NK-92 treated with Interleukin-12 subunit alpha and Interleukin-12 subunit beta, amount 100 ng/mL, for 24 hours (cell line): ENCODE results near the gene TLE4.

ENCODE experiments used
- DNase-seq: peaks from one replicate; lab custom pipeline; 2025; lab: John Stamatoyannopoulos, UW

Gene TLE4

DNA sequence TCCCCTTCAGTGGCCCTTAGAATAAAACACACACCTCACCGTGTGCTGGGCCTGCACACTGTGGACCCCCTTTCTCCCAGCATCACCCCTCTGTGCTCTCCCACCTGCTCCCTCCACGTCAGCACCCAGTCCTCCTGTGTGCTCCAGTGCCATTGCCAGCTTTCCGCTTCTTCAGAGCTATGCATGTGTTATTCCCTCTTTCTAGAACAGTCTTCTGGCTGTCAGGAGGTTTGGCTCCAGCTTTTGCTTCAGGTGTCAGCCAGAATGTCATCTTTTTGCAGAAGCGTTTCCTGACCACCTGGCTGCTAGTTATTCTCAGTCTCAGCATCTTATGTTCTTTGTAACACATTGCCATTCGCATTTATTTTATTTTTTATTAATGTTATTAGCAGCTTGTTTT is 119.7 kb downstream of the TLE4 start:
- no peak for DNase-seq

DNA sequence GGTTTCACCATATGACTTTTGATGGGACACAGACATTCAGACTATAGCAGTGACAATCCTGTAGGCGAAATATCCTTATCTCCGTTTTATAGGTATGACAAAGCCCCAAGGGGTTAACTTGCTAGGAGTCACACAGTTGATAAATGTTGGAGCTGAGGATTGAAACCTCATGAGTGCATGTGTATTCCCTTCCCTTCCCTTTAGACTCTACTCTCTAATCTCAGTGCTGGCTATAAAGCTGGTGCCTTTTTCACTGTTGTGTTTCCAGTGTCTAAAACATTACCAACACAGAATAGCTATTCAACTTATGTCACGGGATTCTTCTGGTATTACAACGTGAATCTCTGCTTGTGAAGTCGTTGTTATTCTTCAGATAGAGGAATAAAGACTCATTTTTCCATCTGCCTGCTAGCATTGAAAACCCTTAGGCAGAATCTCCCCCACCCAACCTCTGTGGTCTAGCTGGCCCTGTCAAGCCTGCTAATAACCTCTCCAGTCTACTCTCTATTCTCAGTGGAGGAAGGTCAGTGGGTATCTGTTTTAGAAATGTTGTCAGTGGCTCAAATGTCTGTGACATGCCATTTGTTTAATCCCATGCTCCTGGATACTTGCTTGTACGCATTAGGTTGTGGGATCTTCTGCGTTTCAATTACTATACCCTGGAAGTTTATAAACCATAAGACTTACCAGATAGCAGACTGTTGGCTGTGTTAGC is 121.2 kb downstream of the TLE4 start:
- no peak for DNase-seq

DNA sequence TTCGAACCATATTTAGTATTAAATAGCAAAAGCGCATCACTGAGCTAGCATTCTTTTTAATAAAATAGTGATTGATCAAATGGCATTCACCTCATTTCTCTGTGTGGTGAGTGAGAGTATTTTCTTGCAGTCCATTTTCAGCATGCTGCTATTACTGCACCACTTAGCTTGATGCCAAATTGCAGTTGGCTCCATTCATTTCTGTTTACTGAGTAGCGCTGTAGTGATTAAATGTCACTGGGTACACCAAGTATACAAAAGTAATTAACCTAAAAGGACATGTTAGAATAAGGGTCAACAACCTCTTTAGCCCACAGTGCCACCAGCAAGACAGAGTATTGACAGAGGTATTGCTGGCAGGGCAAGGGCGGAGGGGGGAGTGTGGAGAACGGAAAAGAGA is 122.0 kb downstream of the TLE4 start:
- no peak for DNase-seq

DNA sequence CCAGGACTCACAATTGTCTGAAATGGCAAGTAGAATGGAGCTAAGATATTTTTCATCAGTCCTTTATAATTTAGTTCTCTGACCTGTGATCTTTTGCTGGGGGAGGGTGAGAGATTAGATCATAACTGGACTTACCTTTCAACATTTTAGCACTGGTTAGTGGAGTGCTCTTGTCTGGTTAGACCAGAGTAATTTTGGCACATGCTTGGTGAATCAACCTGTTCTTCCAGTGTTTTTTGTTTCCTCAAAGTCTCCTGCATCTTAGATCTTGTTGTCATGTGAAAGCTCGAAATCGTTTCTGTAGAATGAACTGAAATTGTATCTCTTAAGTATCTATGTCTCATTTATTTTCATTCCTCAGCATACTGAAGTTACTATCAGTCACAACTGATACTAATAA is 122.4 kb downstream of the TLE4 start:
- no peak for DNase-seq

DNA sequence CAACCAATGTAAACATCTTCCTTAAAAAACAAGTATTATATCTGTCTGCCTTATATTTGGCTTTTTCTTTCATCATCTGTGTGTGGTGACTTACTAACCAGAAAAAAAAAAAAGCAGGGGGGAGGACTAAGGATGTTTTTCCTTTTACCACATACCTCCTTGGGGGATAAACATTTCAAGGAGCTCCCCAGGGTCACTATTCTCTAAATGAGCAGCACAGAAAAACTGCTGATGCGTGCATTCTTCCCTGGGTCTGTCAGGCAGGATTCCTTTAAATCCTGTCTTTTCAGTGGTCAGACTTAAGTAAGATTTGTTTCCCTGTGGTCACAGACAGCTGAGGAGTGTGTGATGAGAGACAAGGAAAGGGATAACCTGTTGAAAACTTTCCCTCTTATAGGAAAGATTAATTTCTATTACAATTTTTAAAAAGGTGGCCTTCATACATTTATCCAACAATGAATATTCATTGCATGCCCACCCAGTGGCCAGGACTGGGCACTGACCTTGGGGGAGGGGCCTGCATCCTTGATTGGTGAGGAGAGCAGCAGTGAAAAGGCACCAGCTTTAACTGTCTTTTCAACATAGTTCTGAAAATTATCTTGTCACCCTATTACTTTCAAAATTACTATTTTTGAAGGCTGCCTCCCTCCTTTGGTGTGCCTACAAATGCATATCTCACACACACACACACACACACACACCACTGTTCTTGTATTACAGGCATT is 123.1 kb downstream of the TLE4 start:
- no peak for DNase-seq

DNA sequence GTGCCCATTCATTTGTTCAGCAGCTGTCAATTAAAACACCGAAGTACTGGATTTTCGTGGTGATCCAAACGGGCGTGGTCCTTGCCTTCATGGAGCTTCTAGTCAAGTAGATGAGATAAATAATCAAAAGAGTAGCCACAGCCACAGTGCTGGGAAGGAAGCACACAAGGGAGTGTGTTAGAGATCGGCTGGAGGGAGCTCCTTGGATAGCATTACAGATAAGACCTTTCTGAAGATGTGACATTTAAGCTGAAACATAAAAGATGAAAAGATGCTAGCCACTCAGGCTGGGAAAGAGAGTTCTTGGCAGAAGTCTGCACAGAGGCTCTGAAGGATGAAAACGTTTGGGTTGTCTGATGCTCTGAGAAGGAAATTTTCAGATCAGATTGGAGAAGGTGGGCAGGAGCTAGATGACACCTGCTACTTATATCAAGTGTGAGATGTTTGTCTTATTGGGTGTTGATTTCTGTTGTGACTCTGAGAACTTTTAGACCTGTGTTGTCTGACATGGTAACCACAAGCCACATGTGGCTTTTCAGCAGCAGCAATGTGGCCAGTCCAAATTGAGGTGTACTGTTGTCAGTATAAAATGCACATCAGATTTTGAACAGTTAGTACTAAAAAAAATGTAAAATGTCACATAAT is 123.9 kb downstream of the TLE4 start:
- DNase-seq: peak; percentile 1

DNA sequence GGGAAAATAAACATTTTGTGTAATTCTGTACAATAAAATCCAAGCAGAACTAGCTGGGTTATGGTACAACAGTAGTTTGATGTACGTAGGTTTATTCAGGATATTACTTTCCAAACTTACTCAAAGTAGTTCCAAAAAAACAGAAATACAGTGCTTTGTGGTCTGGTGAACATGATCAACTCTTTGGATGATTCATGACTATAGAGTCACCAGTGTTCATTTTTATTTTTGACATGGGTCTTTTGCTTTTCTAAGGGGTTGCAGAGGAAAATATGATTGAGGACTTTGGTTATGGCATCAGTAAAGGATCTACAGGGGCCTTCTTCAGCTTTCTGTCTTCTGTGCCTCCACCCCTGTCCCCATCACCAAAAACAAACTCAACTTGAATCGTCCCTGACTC is 127.2 kb downstream of the TLE4 start:
- no peak for DNase-seq

DNA sequence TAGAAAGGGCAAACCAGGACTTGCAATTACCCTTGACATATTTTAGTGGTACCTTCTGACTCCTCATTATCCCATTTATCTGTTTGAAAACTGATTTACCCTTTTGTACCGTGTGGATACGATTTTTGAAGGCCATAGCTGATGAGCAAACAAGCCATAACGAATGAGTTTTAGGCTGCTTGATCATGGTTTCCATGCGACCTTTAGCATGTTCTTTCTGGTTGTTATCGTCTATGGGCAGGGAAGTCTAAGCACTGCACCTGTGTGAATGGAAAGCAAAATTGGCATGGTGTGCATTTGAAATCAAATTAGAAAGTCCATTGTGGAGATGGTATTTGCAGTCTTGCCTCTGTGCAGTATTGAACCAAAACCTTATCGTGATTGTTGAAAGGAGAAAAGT is 127.7 kb downstream of the TLE4 start:
- no peak for DNase-seq

DNA sequence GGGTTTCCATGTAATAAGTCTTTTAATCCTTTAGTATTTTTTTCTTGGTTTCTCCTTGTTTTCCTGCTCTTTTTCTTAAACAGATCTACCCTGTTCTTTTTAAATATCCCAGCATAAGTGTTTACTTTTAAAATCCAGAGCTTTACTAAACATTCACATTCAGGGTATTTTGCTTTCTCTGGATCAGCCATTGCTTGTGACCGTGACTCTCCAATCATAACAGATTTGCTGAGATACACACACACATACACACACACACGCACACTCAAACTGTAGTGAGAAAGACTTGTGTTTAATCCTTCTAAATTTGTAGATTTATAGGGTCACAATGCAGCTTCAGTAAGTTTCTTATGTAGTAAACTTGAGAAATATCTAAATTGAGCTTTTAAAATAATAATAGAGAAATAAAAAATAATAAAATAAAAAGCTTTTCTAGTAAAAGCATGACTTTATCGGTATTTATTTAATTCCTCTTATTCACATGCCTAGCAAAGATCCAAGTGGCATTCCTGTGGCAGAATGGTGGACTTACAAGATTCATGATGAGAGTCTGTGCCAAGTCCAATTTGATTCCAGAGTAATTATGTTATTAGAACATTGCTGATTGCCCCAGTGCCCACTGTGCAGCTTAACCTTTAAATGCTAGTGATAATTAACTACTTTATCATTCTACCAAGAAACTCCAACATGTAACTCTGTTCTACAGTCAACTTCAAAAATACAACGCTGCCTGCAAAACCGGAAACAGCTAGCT is 129.0 kb downstream of the TLE4 start:
- no peak for DNase-seq

DNA sequence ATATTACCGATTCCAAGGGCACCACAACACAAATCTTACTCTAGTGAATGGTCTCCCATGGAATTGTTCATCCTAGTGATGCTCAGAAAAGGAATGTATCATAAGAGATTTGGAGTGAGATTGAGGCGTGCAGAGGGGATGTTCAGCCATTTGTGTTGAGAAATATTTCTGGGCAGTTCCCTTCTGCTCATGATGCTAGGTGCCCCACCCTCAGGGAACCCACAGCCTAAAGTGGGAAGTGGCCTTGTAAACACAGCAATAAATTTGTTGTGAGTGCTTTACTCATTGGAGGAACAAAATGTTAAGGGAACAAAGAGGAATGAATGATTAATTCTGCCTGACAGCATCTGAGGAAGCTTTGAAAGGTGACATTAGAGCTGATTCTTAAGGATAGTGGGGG is 129.9 kb downstream of the TLE4 start:
- no peak for DNase-seq

DNA sequence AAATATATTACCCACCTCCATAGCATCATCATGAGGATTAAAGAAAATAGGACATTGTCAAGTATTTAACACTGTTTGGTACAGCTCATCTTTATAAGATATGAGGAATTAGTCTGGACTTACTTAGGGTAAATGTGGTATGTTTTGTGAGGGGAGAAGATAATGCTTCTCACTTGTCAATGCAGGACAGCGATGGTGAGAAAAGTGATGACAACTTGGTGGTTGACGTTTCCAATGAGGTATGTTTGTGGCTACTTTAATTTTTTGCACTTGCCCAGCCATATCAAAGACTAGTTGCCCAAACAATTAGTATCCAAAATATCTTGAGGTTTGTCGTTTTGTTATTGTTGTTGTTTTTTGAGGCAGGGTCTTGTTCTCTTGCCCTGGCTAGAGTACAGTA is 133.9 kb downstream of the TLE4 start:
- no peak for DNase-seq

DNA sequence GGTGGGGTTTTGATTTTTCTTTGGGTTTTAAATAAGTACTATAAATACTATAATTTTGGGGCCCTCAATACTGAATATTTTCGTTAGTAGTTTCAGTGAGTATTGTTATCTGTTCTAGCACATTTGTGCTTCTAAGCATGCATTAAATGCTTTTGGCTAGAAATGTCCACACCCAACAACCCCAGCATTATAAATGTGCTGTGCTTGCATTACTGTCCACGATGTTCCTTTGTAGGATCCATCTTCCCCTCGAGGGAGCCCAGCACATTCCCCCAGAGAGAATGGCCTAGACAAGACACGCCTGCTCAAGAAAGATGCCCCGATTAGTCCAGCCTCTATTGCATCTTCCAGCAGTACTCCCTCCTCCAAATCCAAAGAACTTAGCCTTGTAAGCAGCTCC is 134.7 kb downstream of the TLE4 start:
- no peak for DNase-seq

DNA sequence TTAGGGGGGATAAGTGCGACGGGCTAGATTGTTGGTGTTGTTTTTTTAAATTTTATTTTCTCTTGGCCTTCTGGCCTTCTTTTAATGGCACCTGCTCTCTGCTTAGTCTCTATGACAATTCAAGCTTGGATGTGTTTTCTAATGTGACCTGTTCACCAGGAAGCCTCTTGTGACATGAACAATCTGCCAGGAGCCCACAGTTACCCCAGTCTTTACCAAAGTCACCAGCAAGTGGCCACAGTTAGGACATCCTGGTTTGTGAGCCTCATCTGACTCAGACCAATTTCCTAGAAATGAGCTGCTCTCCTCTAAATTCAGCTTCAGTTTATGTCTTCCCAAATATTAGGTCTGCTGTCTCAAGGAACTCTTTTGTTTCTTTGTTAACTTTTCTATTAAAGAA is 135.8 kb downstream of the TLE4 start:
- DNase-seq: no peak

DNA sequence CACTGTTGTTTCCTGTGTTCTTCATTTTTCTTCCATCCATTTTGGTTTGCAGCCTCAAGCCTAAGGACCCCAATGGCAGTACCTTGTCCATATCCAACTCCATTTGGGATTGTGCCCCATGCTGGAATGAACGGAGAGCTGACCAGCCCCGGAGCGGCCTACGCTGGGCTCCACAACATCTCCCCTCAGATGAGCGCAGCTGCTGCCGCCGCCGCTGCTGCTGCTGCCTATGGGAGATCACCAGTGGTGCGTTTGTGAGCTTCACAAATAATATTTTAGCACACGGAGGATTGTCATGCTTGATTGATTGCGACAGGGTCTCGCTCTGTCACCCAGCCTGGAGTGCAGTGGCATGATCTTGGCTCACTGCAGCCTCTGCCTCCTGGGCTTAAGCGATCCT is 136.8 kb downstream of the TLE4 start:
- no peak for DNase-seq

DNA sequence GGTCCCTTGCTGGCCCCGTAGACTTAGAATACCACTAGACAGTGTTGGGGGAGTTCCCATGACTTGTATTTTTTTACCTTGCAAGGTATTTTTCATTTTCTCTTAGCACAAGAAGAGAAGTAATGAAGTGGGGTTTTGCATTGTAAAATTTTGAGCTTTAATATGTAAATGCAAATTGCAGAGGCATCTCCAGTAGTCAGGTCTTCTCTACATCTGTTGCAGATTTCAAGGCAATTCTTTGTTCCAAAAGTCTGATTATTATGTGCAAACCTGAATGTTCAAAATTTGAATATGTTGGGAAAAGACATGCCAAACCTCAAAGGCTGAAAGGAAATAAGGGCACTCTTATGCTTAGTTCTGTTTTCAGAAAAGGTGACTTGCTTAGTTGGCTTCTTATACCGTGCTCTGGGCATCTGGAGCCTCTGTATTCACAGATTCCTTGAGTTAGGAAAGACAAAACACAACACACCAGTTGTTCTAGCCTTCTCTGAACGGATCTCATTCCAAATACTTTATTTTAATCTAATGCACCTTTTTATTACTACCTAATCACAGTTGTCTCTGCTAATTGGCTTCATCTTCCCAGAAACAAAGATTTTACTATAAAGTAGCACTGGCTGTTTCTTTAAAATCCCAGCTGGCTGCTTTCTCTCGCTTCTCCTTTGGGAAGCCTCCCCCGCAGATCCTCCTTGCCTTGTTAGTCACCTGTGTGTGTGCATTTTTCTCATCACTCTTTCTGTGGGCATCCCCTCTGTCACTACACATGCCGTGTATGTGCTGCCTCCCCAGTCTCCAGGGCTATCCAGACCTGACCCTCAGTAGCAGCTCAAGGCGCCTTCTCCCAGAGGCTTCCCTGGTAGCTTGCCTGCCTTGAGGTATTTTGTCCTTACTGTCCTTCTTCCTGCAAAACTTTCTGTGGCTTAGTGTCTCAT is 138.2 kb downstream of the TLE4 start:
- DNase-seq: no peak

DNA sequence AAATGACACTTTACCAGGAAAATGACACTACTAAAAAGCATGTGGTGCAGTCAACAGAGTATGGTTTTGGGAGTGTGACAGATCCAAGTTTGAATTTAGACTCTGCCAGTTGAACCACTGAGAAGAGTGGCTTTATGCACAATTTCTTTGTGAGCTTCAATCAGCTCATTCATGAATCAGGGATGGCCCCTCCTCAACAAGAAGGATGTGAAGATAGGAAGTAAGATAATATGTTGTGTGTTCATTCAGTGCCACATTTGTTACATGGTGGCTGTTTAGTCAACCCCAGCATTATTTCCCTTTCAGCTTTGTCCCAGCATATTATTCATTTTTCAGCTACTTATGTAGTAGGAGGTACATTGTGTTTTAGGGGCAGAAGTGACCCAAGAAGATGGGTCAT is 140.1 kb downstream of the TLE4 start:
- DNase-seq: no peak

DNA sequence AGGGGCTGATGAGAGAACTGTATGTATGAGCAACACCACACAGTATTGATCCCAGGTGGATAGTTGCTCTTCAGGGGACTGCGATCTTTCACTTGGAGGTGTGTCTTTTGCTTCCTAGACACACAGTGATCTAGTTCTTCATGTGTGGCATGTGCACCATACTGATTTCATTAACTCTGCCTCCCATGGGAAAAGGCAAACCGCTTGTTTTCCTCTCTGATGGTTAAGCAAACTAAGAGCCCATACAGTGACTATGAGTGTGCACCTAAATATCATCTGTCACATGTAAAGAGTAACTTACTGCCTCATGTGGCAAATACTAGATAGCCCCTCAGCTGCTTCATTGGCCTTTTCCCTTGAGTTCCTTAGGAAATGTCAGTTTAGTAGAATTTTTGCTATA is 147.3 kb downstream of the TLE4 start:
- DNase-seq: no peak

DNA sequence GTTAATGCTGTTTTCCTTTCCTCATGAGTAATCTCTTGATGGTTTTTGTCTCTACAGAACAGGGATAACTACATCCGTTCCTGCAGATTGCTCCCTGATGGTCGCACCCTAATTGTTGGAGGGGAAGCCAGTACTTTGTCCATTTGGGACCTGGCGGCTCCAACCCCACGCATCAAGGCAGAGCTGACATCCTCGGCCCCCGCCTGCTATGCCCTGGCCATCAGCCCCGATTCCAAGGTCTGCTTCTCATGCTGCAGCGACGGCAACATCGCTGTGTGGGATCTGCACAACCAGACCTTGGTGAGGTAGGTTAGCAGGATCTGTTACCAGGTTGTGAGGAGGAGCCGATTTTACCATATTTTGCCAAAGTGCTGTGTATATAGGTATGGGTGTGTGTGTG is 148.2 kb downstream of the TLE4 start:
- no peak for DNase-seq

DNA sequence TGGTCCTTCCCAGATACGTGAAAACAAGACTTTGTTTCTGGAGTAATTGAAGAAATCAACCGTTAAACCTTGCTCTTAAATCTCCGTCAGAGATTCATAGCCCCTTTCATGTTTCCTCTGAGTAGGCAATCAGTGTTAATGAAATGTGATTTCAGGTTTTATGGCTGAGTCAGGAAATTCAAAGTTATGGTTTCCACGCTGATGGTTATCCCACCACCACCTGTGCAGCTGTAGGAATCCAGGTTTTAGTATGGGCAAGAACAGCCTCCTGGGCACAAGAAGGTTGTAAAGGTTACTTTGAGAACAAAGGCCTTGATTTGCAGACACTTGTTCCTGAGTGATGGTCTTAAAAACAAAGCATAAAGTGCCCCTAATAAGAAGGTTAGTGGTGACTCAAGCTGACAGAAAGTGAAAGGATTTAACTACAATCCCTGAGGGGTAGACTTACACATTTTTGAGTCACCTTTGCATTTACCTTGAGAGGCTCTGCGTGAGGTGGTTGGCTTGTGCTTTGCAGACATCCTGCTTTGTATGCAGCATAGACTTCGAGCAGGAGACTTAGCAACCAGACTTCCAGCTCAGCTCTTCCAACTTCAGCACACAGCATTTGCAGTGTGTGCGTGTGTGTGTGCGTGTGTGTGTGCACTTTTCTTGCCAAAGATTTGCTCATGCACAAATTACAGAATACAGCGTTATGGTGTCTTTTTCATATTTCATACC is 159.6 kb downstream of the TLE4 start:
- no peak for DNase-seq

DNA sequence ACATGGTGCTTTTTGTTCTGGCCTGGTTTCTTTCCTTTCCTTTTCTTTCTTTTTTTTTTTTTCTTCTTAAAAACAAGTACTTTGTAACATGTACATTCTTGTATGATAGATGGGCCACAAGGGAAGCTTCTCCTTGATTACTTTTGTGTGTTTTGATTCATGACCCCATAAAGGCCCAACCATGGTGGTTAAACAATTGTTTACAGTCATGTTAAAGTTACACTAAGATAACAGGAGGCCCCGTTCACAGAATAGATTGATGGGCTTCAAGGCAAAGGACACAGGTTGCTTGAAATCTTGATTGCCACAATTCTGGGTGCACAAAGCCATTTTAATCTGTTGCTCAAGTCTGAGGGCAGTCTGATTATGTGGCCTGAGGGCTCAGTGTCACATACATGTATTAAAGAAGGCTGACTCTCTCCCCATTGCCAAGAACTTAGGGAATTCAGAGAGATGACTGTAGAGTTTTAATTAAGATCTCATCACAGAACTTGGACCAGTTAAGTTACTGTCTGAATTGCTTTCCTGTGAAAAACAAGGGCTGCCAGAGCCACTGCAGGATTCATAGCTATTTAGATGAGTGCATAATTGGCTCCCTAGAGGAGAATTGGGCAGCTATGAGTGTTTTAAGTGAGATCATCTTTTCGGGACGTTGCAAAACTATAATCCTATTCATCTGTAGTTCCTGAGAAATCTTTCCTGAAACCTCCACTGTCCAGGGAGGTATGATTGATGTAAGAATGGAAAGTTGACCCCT is 163.4 kb downstream of the TLE4 start:
- DNase-seq: no peak
